PC-9 (cell line): ENCODE results near the gene ADGRV1. TPM values are rescaled to one million over a fixed set of nuclear protein-coding genes. Genes with fewer than 3 reads are reported as not detected.

Experiments
- BruUV-seq: library from RNA; stranded (reverse); fragments of 400-500 nt; replicated peaks from 2 replicates; lab custom pipeline; 2021; lab: Mats Ljungman, UMichigan
- CTCF ChIA-PET: fragments of 300-600 bp; sonication (Branson Sonifier 250); formaldehyde crosslinking; loops from one replicate; lab custom pipeline; 2022; ENCODE audit warnings: antibody characterized with exemption; lab: Charles Lee
- POLR2A ChIA-PET: fragments of 300-600 bp; sonication (Branson Sonifier 250); formaldehyde crosslinking; loops from one replicate; lab custom pipeline; 2022; ENCODE audit warnings: antibody characterized with exemption; ENCODE audit not compliant: unreplicated experiment; lab: Charles Lee
- DNase-seq, 2 experiments: peaks; one replicate each; pipeline versions ENCODE4 v3.0.0 to v3.0.0-alpha.2; 2015 to 2022; ENCODE audit warnings: mixed read lengths in 1 of 2
- H2AFZ ChIP-seq: fragments of 200-600 bp; sonication (generic); 2 replicates; pipeline ENCODE4 v1.8.1; 2017; ENCODE audit warnings: antibody characterized with exemption
- H3F3A ChIP-seq: fragments of 200-600 bp; sonication (generic); 2 replicates; pipeline ENCODE4 v1.8.1; 2017; ENCODE audit warnings: antibody characterized with exemption, mild to moderate bottlenecking, low read depth; ENCODE audit not compliant: insufficient read depth
- H3K27ac ChIP-seq: fragments of 200-600 bp; sonication (generic); 2 replicates; pipeline ENCODE4 v1.6.1; 2016; ENCODE audit warnings: mixed run types
- H3K27me3 ChIP-seq: fragments of 200-600 bp; sonication (generic); 2 replicates; pipeline ENCODE4 v1.6.1; 2016; ENCODE audit warnings: low read depth, mixed run types; ENCODE audit not compliant: insufficient read depth
- H3K36me3 ChIP-seq: fragments of 200-600 bp; sonication (generic); 2 replicates; pipeline ENCODE4 v1.6.1; 2016; ENCODE audit warnings: low read depth, mixed run types
- H3K4me1 ChIP-seq: fragments of 200-600 bp; sonication (generic); replicated peaks from 2 replicates; pipeline ENCODE4 v1.6.1; 2016; ENCODE audit warnings: mixed run types; ENCODE audit not compliant: insufficient read depth
- H3K4me2 ChIP-seq: fragments of 200-600 bp; sonication (generic); 2 replicates; pipeline ENCODE4 v1.6.1; 2017; ENCODE audit warnings: mixed run types
- H3K4me3 ChIP-seq: fragments of 200-600 bp; sonication (generic); 2 replicates; pipeline ENCODE4 v1.6.1; 2016; ENCODE audit warnings: mixed run types
- H3K79me2 ChIP-seq: fragments of 200-600 bp; sonication (generic); 2 replicates; pipeline ENCODE4 v1.6.1; 2017; ENCODE audit warnings: low read depth, mixed run types
- H3K9me2 ChIP-seq: fragments of 200-600 bp; sonication (generic); 2 replicates; pipeline ENCODE4 v1.8.1; 2017; ENCODE audit warnings: mild to moderate bottlenecking; ENCODE audit not compliant: insufficient read depth
- H3K9me3 ChIP-seq: fragments of 200-600 bp; sonication (generic); 2 replicates; pipeline ENCODE4 v1.8.1; 2016; ENCODE audit warnings: low read depth; ENCODE audit not compliant: insufficient read depth
- H4K20me1 ChIP-seq: fragments of 200-600 bp; sonication (generic); 2 replicates; pipeline ENCODE4 v1.8.1; 2017; ENCODE audit not compliant: insufficient read depth
- CTCF ChIP-seq: fragments of 200-600 bp; sonication (generic); conservative IDR thresholded peaks from 2 replicates; pipeline ENCODE4 v1.6.1; 2017; ENCODE audit warnings: mixed run types, antibody characterized with exemption, mild to moderate bottlenecking, moderate library complexity
- EZH2 ChIP-seq: fragments of 200-600 bp; sonication (generic); IDR thresholded peaks from 2 replicates; pipeline ENCODE4 v1.8.0; 2017; ENCODE audit warnings: antibody characterized with exemption, low read depth
- intact Hi-C: fragments of 100-400 bp; cut with micrococcal nuclease; formaldehyde crosslinking; loops from one replicate; pipeline ENCODE4 v1.10.0; 2022; ENCODE audit not compliant: unreplicated experiment
- total RNA-seq: library from RNA; stranded (reverse); gene quantifications from 2 replicates; pipeline ENCODE4 v1.2.3, GENCODE V29; 2021

The ADGRV1 gene
- total RNA-seq, 1 experiment from 2014 or later = 1.0 TPM

DNA sequence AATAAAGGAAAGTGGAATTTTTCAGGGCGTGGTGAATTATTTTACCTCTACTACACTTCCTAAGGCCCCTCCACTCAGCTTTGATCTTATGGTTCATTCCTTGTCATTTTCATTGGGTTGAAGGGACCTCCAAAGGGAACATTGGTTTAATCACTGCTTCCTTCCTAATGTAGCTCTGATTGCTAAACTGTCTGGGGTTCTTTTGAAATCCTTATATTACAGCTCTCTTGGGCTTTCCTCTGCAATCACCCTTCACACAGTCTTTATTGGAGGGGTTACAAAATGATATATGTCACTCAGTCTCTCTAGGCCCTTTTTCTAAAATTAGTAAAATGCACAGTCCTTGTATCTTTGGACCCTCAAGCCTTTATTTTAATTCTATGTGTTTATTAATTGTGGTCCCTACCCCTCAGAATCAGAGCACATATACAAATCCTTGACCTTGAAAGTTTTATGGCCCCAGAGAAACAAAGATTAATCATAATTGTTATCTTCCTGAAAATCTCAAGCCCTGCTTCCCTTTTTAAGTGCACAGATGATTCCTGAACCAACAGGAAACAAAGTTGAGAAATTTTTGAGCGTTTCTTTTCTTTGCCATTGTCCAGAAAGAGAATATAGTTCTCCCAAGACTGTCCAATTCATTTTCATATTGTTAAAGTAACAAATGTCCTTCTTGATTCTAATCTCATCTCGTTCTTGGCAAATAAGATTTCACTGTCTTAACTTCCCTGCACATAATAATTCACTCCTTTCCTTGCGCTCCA is 494.6 kb downstream of the ADGRV1 start:
- TF ChIP-seq CTCF = no peak
- no peak for TF ChIP-seq EZH2
- H3K9me3 ChIP-seq = no peaks in the 10 kb centered on the region; the same call in 1 of the 2 replicates
- no peaks in the 10 kb centered on the region for H4K20me1 ChIP-seq
- ChIA-PET POLR2A (no interaction called here), CTCF (no interaction called here)
- no peaks in the 10 kb centered on the region for H3K36me3 ChIP-seq
- no peaks in the 10 kb centered on the region for H3K79me2 ChIP-seq
- peaks cover 44% of the 10 kb centered on the region for H3K4me1 ChIP-seq
- no peak overlapping the region for H3K4me3 ChIP-seq
- H3K4me2 ChIP-seq = no peak overlapping the region
- no TSS peak for BruUV-seq
- DNase-seq = no peak
- H3K9me2 ChIP-seq = no peaks in the 10 kb centered on the region
- no peaks in the 10 kb centered on the region for H3K27me3 ChIP-seq
- peaks cover 13% of the 10 kb centered on the region for H3F3A ChIP-seq
- no peak overlapping the region for H2AFZ ChIP-seq
- intact Hi-C loops = no loop called here
- no peak overlapping the region; the same call in 1 of the 2 replicates for H3K27ac ChIP-seq

DNA sequence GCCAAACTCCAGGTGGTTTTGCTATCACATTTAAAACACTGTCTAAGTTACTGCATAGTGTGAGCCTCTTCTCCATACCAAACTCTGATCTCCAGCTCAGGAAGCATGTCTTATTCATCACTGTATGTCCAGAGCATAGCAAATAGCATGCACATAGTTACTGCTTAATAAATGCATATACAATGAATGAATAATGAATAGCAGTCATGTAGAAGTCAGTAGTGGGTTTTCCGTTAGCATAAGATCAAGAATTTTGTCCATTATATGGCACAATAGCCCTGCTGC is 495.1 kb downstream of the ADGRV1 start:
- Histone ChIP-seq H4K20me1 (no peaks in the 10 kb centered on the region), H3F3A (peaks cover 15% of the 10 kb centered on the region), H3K4me2 (no peak overlapping the region), H3K27me3 (no peaks in the 10 kb centered on the region), H3K9me2 (no peaks in the 10 kb centered on the region), H3K9me3 (no peaks in the 10 kb centered on the region; the same call in 1 of the 2 replicates), H2AFZ (no peak overlapping the region), H3K79me2 (no peaks in the 10 kb centered on the region), H3K36me3 (no peaks in the 10 kb centered on the region), H3K27ac (no peak overlapping the region; the same call in 1 of the 2 replicates), H3K4me1 (peaks cover 45% of the 10 kb centered on the region), H3K4me3 (no peak overlapping the region)
- no TSS peak for BruUV-seq
- DNase-seq = no peak
- TF ChIP-seq CTCF (no peak), EZH2 (no peak)
- ChIA-PET CTCF (no interaction called here), POLR2A (no interaction called here)
- intact Hi-C loops = no loop called here

DNA sequence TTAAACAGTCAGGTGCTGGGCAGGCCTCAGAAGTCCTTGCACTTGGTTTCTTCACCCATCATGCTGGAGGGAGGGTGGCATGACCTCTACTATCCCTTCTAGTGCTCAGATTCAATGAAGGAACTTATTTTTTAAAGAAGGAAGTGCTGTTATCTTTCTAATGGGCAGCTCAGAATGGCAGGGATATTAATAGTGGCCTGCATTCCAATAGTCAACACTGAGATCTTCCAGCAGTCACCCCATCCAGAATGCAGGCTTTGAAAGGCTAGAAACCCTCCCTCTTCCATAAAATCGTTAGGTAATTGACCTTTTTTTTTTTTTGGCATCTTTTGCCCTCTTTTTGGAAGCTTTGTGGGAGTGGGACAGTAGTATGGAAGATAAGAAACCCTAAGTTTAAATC is 499.6 kb downstream of the ADGRV1 start:
- Histone ChIP-seq H3F3A (peaks cover 22% of the 10 kb centered on the region), H4K20me1 (no peaks in the 10 kb centered on the region), H3K4me3 (no peak overlapping the region; the same call in 1 of the 2 replicates), H3K4me1 (peaks cover 47% of the 10 kb centered on the region), H3K79me2 (no peaks in the 10 kb centered on the region), H3K9me3 (no peaks in the 10 kb centered on the region), H2AFZ (peak overlapping the region; percentile 37), H3K27ac (peak overlapping the region; percentile 89), H3K9me2 (no peaks in the 10 kb centered on the region; the same call in 1 of the 2 replicates), H3K4me2 (peak overlapping the region; percentile 67), H3K36me3 (no peaks in the 10 kb centered on the region), H3K27me3 (no peaks in the 10 kb centered on the region)
- TF ChIP-seq CTCF = no peak
- TF ChIP-seq EZH2 = no peak
- CTCF ChIA-PET = interaction anchor here (1.4 kb wide), 1 partner anchor 327 kb away, joined by 3 read pairs; no protein-coding TSS in a partner anchor
- intact Hi-C loops = no loop called here
- POLR2A ChIA-PET = no interaction called here
- no peak for DNase-seq
- BruUV-seq = no TSS peak
